SH-SY5Y (cell line): ENCODE measurements around the gene MSMP.
A peak's percentile ranks its signal among the peaks of the same experiment; 100 is the strongest.

Experiments
- GATA2 ChIP-seq: IDR thresholded peaks from 2 replicates; pipeline ENCODE4 v1.6.1; 2011; ENCODE audit warnings: mild to moderate bottlenecking, low read depth, low read length
- GATA3 ChIP-seq: IDR thresholded peaks from 2 replicates; pipeline ENCODE4 v1.6.1; 2011; ENCODE audit warnings: low read depth, mild to moderate bottlenecking, low read length, moderate library complexity

MSMP gene

GRCh38 chr9:35757226-35757891 is 3.3 kb upstream of the MSMP start:
- no peak for TF ChIP-seq GATA2
- no peak for TF ChIP-seq GATA3

GRCh38 chr9:35756275-35757225 is 2.5 kb upstream of the MSMP start:
- TF ChIP-seq GATA2 = no peak
- TF ChIP-seq GATA3 = no peak

- TF ChIP-seq GATA3 (no peak), GATA2 (no peak)
These were observed 995 bp upstream of the MSMP start for GRCh38 chr9:35755071-35755470.

- TF ChIP-seq GATA3 (no peak), GATA2 (no peak)
These were observed 610 bp downstream of the MSMP start for GRCh38 chr9:35753466-35753865.

GRCh38 chr9:35750256-35750531 is 3.9 kb downstream of the MSMP start:
- TF ChIP-seq GATA3 (no peak), GATA2 (no peak)

- TF ChIP-seq GATA2 = no peak
- TF ChIP-seq GATA3 = no peak
These were observed 4.4 kb downstream of the MSMP start for GRCh38 chr9:35749515-35750255.

- TF ChIP-seq GATA2 (no peak), GATA3 (no peak)
These were observed 5.1 kb downstream of the MSMP start, which contains the start of the genes GBA2 and RGP1 for GRCh38 chr9:35748858-35749514. Gene GBA2, minus strand, starts transcription at chr9:35749228. Its CDS starts 524 bp downstream, at chr9:35748704. Gene RGP1, plus strand, starts transcription at chr9:35749287. Its CDS starts 469 bp downstream, at chr9:35749756.

GRCh38 chr9:35748242-35748857 is 5.7 kb downstream of the MSMP start:
- TF ChIP-seq GATA2 = no peak
- TF ChIP-seq GATA3 = no peak

- no peak for TF ChIP-seq GATA3
These were observed 7.5 kb downstream of the MSMP start for GRCh38 chr9:35746583-35746982.

- TF ChIP-seq GATA2 (peak; percentile 87), GATA3 (peak; percentile 80; the same call in 1 of the 2 replicates)
These were observed 8.5 kb downstream of the MSMP start for GRCh38 chr9:35745569-35745968.

GRCh38 chr9:35743880-35744518 is 10.1 kb downstream of the MSMP start:
- no peak for TF ChIP-seq GATA2
- no peak for TF ChIP-seq GATA3

GRCh38 chr9:35743452-35743851 is 10.6 kb downstream of the MSMP start:
- TF ChIP-seq GATA2 (no peak), GATA3 (no peak)

- no peak for TF ChIP-seq GATA2
- no peak for TF ChIP-seq GATA3
These were observed 12.3 kb downstream of the MSMP start for GRCh38 chr9:35741740-35742139.

GRCh38 chr9:35740243-35740642 is 13.8 kb downstream of the MSMP start:
- no peak for TF ChIP-seq GATA2
- TF ChIP-seq GATA3 = no peak
